HG02759 (cell line): ENCODE data around the gene ACSL5.
"Not testable (repeated sequence)": the region's sequence is repeated elsewhere in the genome, so short reads cannot be mapped to it uniquely, and the experiment has no call there.

ENCODE experiments used
- ATAC-seq: cut with Tn5 transposase; IDR thresholded peaks from one replicate; pipeline ENCODE4 v1.9.1; 2021; ENCODE audit warnings: mild to moderate bottlenecking, moderate library complexity; ENCODE audit not compliant: unreplicated experiment

The ACSL5 gene

DNA sequence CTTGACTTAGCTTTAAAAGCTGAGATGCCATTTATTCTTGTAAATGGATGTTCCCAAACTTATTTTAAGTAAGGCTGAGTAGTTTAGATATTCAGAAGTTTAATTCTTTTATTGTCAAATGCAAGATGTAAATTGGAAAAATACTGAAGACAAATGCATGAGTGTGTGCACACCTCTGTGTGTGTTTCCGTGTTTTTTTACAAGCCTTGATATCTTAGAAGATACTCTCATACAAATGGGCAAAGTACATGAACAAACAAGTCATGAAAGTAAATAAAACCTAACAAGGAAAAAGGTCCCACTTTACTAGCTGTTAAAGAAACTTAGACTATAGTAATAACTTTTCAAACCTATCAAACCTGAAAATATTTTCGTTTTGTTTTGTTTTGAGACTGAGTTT is 29.0 kb downstream of the ACSL5 start:
- no peak for ATAC-seq

DNA sequence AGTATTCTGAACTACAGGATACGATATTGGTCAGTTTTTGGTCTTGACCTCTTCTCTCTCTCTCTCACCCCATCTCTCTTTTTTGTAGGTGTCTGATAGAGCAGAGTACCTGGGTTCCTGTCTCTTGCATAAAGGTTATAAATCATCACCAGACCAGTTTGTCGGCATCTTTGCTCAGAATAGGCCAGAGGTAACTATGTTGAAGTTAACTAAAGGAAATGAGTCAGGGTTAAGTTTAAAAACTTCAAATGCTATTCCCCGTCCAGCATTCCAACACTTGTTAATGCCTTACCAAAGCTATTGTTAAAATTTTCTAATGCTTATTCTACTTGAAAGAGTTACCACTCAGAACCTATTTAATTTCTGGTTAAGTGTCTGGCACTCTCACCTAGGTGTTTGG is 30.7 kb downstream of the ACSL5 start:
- no peak for ATAC-seq

DNA sequence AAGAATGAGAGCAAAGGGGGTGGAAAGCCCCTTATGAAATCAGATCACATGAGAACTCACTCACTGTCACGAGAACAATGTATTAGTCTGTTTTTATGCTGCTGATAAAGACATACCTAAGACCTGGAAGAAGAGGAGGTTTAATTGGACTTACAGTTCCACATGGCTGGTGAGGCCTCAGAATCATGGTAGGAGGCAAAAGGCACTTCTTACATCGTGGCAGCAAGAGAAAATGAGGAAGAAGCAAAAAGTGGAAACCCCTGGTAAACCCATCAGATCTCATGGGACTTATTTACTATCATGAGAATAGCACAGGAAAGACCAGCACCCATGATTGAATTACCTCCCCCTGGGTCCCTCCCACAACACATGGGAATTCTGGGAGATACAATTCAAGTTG is 32.9 kb downstream of the ACSL5 start:
- ATAC-seq, result not testable (repeated sequence)

DNA sequence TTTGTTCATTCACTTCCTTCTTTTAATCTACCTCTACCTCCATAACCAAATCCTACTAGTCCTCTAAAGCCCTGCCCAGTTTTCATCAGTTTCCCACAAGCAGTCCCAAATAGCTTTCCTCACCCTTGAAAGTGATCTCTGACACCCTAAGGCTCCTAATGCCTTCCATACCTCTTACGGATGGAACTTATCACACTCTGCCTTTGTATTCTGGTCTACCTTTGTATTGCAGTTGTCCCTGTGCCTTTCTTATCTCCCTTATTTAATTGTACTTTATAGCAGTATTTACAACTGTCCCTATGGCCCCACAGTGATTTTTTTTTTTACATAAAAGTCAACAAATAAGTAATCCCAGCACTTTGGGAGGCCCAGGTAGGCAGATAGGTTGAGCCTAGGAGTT is 33.8 kb downstream of the ACSL5 start:
- ATAC-seq, result no peak

DNA sequence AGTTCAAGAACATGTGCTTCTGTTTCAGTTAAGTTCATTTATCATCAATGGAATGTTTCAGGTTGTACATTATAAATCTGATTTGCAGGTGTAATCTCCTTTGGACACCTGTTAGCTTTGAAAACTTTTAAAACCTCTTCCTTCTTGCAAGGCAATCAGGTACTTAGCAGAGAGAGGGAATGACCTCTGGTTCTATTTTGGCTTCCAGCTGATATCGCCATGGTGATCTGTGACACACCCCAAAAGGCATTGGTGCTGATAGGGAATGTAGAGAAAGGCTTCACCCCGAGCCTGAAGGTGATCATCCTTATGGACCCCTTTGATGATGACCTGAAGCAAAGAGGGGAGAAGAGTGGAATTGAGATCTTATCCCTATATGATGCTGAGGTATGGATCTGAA is 35.4 kb downstream of the ACSL5 start:
- ATAC-seq, result no peak

DNA sequence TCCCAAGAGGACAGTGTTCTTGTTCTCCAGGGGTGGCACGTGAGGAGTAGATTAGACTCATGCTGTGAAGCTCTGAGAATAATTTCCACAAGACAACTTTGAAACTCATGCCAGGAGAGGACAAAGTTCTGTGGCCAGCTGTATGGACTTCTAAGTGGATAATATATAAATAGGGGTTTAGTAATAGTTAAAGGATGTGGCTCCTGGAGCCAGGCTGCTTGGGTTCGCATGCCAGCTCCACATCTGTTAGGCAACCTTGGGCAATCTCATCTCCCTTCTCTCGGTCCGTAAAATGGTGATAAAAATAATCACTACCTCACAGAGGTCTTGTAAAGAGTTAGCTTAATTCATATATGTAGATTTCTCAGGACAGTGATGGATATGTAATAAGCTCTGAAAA is 35.8 kb downstream of the ACSL5 start:
- no peak for ATAC-seq

DNA sequence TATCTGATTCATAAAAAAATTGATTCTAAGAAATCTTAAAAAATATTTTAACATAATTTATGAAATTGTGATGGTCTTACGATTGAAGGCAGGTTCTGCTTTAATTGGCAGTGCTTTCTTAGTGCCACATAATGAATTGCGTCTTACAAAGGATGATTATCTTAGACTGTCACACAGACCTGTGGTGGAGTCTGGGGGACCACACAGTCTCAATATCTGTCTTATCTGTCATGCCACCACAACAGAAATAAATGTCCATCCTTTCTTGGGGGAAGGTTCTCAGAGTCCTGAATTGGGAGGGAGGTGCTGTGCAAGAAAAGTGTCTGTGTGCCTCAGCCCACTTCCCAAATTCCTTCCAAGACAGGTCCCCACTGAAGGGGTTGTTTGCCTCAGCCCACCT is 38.8 kb downstream of the ACSL5 start:
- no peak for ATAC-seq

DNA sequence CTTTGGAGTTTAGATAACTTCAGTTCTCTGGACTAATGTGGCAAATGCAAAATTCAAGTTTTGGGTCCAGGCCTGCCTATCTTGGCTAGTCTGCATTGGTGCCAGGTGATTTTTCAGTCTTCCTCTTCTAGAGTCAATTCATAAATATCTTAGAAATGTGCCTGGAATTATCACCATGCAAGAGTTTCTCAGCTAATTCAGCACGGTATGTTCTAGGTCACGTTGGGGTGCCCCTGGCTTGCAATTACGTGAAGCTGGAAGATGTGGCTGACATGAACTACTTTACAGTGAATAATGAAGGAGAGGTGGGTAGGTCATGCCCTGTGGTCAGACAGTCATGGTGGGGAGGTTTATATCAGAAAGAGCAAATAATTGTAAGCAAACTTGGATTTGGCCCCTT is 47.8 kb downstream of the ACSL5 start:
- ATAC-seq, result no peak

DNA sequence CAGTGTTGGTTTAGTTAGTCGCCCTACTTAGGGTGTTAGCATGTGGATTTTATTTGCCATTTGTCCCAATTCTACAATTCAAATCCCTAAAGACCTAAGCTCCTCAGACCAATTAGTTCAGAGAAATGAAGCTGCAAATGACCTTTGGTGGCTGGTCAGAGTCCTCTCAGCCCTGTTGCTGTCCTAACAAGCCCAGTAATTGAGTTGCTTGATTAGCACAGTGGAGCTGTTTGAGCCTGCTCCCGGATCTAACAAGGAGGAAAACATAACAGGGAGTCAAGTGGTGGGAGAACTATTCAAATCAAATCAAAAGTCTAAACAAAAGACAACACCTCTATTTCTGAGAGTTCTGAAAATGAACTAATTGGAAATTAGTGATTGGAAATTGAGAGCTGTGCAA is 50.7 kb downstream of the ACSL5 start:
- ATAC-seq, result no peak

DNA sequence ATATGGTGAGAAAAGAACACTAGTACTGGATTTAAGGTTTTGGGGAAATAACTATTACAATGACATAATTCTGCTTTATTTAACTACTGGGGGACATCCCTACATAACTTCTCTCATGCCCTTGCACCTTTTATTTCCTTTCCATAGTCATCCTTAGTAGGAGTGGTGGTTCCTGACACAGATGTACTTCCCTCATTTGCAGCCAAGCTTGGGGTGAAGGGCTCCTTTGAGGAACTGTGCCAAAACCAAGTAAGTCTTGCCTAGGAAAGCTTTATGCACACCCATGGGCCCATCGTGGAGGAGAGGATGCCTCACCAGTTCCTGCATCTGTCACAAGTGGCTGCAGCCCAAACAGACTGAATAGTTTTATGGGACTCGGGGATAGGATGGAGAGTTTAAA is 52.2 kb downstream of the ACSL5 start:
- no peak for ATAC-seq

DNA sequence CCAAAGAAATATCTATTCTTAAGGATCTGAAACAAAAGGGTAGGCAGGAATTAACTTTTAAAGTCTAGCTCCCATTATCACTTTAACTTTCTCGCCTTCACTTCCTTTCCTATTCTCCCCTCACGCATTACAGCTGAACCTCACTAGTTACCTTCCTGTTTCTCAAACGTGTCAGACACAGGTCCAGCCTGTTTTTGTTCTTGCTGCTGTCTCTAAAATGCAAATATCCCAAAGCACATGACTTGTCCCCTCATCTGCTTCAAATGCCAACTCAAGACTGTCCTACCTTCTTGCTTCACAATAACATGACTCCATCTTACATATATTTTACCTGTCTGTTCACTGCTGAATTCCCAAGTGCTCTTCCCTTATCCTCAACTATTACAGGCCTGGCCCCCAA is 55.2 kb downstream of the ACSL5 start:
- peak; percentile 49 for ATAC-seq

DNA sequence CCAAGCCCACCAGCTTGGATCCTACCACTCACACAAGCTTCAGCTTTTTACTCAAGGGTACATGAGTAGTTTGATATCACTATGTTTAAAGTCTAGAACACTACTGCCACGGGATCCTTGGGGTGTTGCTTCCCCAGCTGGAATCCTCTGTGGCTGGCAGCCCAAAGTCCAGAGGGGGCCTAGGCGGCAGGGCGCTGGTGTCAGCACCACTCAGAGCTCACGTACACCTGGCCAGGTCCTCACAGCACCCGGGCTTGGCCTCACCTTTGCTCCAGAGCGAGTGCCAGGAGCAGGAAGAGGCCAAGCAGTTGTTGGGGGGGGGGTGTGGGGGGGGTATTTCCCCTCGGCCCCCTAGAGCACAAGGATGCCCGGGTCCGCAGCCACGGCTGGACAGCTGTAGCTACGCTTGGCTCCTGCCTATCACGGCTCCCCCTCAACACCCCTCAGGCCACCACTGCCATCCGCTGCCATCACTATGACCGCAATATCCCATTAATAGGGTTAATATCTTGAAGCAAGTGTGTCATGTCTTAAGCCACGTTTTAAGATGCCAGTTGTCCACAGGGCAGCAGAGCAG is 55.8 kb downstream of the ACSL5 start:
- peak; percentile 9 for ATAC-seq

DNA sequence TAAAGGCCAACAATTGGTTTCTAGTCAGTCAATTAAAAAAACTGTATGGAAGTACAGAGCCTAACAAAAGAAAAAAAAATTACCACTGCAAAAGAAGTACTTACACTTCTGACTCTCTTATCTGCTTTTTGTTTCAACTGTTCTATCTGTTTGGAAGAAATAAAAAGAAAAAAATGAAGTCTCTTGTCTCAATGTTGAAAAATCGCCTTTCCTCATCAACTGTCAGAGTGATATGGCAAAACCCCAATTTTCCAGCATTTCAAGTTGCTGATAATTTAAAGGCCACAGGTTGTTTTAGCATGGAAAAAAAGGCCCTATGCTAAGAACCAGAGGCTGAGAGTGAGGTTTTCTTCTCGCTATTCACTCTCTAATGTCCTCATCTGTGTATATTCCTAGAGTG is 59.2 kb downstream of the ACSL5 start:
- no peak for ATAC-seq

DNA sequence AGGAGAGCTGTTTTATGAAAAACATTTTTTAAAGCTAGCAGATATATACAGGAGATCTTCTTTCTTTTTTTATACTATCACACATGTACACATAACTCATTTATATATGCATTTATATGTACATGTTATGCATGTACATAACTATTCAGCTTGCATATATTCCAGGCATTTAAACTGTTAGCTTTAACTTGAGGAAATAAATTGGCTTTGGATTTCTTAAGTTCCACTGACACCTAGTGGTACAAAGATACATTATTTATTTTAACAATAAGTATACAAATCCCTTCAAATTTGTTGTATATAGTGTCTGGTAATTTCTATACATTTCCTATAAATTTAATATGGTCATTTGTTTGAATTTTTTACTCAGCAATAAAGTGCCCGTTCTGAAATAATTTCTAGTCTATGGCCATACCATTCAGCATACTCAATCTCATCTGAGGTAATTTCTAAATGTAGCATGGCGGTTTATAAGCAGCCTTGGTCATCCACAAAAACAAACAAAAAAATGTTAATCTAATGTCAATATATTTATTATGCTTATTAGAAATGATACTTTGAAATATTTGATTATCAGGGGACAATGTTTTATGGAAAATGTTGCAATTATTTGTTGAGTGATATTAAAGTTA is 61.2 kb downstream of the ACSL5 start:
- no peak for ATAC-seq

DNA sequence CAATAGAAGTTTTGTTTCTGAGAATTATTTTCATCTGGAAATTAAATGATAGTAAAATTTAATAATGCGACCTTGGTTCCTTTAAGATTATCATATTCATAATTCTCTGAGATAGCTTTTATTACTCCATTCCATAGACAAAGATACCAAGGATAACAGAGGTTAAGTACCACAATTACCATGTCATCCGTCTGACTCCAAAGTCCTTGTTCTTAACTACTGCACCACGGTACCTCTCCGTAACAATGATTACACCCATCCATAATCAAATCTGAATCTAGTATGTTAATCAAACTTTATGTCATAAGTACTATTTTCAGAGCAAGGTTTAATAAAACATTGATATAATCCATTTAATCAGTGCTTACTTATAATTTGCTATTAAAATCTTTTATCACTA is 64.4 kb downstream of the ACSL5 start:
- ATAC-seq, result no peak

DNA sequence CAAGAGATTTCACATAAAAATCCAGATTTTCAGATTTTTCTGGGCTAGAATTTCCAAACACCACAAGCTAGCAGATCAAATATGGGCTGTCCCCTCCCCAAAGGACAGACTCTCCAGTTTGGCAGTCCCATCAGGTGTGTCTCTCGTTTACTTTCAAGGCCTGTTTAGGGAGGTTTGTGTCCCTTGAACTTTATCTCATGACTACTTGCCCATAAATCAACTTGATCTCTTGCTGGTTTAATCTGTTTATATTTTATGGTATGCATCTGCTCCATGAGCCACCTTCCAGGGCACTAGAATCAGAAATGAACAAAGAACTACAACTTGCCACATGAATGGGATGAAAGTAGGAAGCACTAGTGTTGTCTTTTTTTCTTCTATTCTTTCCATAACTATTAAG is 67.6 kb downstream of the ACSL5 start:
- ATAC-seq, result no peak

DNA sequence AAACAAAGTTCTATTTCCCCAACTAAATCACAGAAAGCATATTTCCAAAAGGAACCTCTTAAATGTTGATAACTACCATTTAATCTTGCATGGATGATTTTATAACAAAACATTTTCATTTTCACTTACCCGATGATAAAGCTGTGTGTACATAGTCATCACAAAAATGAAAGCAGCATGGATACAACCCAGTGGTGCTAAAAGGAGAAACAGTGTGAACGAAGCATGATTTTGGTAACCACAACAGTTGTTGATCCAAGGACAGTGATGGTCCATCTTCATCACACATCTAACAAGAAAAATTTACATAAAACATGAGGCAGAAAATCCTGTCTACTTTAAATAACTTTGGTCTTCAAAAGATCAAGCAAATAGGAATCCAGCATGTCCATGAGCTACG is 68.1 kb downstream of the ACSL5 start:
- no peak for ATAC-seq

DNA sequence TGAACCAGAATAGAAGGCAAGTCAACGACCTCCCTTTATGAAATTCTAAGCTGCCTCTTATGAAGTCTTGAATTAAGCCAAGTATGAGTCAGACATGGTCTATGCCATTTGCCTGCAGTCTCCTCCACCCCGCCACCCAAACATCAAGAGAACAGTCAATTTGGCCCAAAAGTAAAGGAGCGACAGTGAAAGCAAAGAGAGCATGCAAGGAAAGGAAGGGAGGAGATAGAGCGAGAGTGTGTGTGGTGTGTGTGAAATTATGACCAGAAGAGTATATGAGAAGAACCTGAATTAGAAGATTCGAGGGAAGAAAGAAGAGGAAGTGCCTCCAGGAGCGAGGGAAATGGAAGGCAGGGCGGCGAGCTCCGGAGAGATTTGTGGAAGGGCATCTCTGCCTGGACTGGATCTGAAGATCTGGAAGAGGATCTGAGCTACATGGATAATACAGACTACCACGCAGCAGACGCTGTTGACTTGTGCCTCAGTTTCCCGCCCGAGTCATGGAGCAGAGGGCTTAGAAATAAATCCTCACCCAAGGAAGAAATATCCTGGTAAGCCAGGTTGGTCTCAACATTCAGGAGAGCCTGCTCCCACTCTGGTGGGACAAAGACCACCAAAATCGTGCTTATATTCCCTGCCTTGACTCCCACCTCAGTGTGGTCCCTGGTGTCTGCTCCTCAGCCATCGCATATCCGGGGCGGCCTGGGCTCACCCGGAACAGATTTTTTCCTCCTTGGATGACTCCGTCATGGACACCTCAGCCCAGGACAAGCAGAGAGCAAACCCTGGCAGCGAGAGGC is 72.3 kb downstream of the ACSL5 start:
- no peak for ATAC-seq

DNA sequence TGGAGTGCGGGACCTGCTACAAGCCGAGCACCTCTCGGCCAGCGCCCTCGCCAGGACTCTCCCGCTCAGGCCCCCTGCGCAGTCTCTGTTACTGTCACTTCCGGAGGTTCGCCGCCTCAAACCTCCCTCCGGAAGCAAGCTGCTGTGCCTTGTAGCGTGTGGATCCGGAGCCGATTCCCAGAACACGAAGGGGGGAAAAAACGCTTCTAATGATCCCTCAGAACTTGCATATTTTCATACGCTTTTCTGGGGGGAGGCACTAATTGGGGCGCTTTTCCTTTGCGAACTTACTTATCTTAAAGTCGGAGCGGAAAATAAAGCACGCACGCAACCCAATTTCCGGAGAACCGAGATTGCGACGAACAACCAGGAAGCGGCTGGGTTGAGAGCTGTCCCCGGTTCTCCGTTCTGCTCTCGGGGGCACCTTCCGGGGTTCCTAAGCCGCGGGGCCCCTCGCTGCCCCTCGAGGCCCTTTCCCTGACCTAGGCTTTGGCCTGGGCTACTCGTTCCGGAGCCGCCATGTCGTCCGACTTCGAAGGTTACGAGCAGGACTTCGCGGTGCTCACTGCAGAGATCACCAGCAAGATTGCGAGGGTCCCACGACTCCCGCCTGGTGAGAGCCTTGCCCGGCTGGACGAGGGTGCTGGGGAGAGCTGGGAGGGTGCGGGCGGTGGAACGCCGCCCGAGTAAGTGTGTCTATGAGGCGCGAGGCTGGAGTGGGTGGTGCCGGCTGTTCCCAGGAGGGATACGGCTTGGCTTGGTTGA is 73.1 kb downstream of the ACSL5 start, which contains the start of the genes VTI1A and ZDHHC6:
VTI1A (plus strand) TSS at position 361 of the 765 bp plus-strand sequence; CDS start at position 520, 159 bp downstream.
ZDHHC6 (minus strand) TSS at position 60 of the 765 bp plus-strand sequence. CDS start 1,478 bp downstream, outside the sequence.
- peak; percentile 96 for ATAC-seq

DNA sequence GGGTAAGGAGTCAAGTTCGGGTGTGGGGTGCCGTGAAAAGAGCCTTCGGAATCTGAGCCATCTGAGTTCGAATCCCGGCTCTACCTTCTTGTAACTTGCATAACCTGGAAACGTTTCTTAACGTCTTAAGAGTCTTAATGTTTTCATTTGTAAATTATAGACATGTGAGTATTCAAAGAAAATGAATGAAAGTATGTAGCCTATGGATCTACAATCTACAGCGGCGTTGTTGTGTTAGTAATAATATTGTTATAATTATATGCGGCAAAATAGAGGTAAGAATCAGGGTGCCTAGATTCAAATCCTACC is 73.7 kb downstream of the ACSL5 start:
- ATAC-seq, result no peak

DNA sequence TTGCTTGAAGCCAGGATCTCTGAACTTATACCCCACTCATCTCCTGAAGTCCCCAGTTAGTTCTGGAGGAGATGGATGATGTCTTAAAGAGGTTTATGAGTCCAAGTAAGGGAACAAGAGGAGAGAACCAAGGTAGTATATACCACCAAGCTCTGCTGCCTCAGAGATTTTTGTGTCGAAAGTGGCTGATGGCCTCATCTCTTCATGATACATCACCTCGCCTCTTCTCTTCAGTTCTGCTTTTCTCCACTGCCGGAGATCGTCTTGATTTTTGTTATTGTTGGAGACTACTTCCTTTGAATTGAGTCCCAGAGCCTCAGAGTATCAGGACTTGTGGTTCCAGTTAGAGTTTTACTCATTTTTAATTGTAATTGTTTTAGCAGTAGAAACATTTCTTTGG is 75.0 kb downstream of the ACSL5 start:
- ATAC-seq, result no peak
